ENCODE measurements around the gene SREK1IP1. TPM values are rescaled to one million over a fixed set of nuclear protein-coding genes. Genes with fewer than 3 reads are reported as not detected.

Gene SREK1IP1
- total RNA-seq, 1 experiment from 2014 or later, result 25.5 TPM

- Histone ChIP-seq H3K36me3 (ENCODE audit: control insufficient read depth in 1 of 2, insufficient read depth in 2 of 2, low read length in 2 of 2) (no peaks in the 10 kb centered on the region), H3K4me1 (ENCODE audit: control insufficient read depth in 1 of 2, insufficient read depth in 2 of 2, low read length in 2 of 2) (0 out of 4 replicates have a peak, but pooled peaks cover 0 to 2% of the 10 kb centered on the region in 2 experiments), H3K9me3 (ENCODE audit: control insufficient read depth in 1 of 2, insufficient read depth in 1 of 2, low read depth in 1 of 2, low read length in 2 of 2) (no peaks in the 10 kb centered on the region), H3K4me3 (replicated peaks in 1 of 2; ENCODE audit: low read depth in 1 of 2, low read length in 2 of 2) (no peak overlapping the region), H3K27ac (ENCODE audit: low read depth, low read length) (no peak overlapping the region), H3K9ac (ENCODE audit: low read length) (no peak overlapping the region), H4K20me1 (ENCODE audit: insufficient read depth) (no peaks in the 10 kb centered on the region), H3K79me2 (ENCODE audit: insufficient read depth, low read length) (no peaks in the 10 kb centered on the region), H3K27me3 (ENCODE audit: insufficient read depth, low read length) (no peaks in the 10 kb centered on the region), H3K9me2 (ENCODE audit: insufficient read depth) (no peaks in the 10 kb centered on the region), H3K4me2 (ENCODE audit: low read length) (no peak overlapping the region), H2AFZ (ENCODE audit: low read depth, low read length, poor library complexity, severe bottlenecking) (no peak overlapping the region)
- no TSS peak for BruUV-seq (replicated peaks)
- ATAC-seq, result no peak
- ChIA-PET RAD21 (ENCODE audit: low non-redundant PET in 1 of 2, low total read pairs in 2 of 2, uncharacterized antibody in 2 of 2, unreplicated experiment in 2 of 2) (no interaction called here), POLR2A (no interaction called here), CTCF (interaction anchor here (1.1 kb wide), 1 partner anchor 151 kb away, joined by 3 read pairs; no protein-coding TSS in a partner anchor)
- TF ChIP-seq EGR1 (IDR thresholded peaks at IDR 0.05; ENCODE audit: low read depth) (no peak), MAX (IDR thresholded peaks at IDR 0.05) (no peak), SIN3A (IDR thresholded peaks at IDR 0.05; ENCODE audit: low read depth) (no peak), ELF1 (IDR thresholded peaks at IDR 0.05; ENCODE audit: borderline replicate concordance, low read depth) (no peak), POLR2A (IDR thresholded peaks at IDR 0.05; ENCODE audit: borderline replicate concordance, extremely low read depth, insufficient read depth, insufficient read length) (no peak), EZH2 (IDR thresholded peaks at IDR 0.05) (no peak), ZBTB33 (IDR thresholded peaks at IDR 0.05; ENCODE audit: extremely low read depth, insufficient replicate concordance, low read length) (no peak), JUND (IDR thresholded peaks at IDR 0.05) (no peak), CTCF (IDR thresholded peaks at IDR 0.05 in 2 of 3, conservative IDR thresholded peaks at IDR 0.05 in 1 of 3; ENCODE audit: borderline replicate concordance in 1 of 3, insufficient read depth in 1 of 3, low read depth in 2 of 3, low read length in 2 of 3) (no peak), ATF3 (IDR thresholded peaks at IDR 0.05) (no peak), CBX3 (IDR thresholded peaks at IDR 0.05; ENCODE audit: low read depth) (no peak)
- intact Hi-C loops (cut with micrococcal nuclease), result loop anchor here (10.0 kb wide), 1 partner anchor 642 kb away; no protein-coding TSS in a partner anchor
- DNase-seq (ENCODE audit: low read depth, low spot score), result no peak
These were observed 17.9 kb upstream of the SREK1IP1 start for GRCh38 chr5:64786372-64786771.
